Gastrocnemius medialis (tissue), 4 donors: ENCODE measurements around the gene NDUFS1. TPM values are rescaled to one million over a fixed set of nuclear protein-coding genes. Genes with fewer than 3 reads are reported as not detected.

Source experiments
- ATAC-seq, 2 donors: fragments of 150-250 bp; one replicate each; pipeline ENCODE4 v1.9.1; 2016
- DNase-seq, 2 donors: peaks; one replicate each; pipeline ENCODE4 v3.0.0-alpha.2; 2019
- H3K27ac ChIP-seq, 4 donors: fragments of 200-600 bp; sonication (generic); 1 replicate in 1 of 4; 2 replicates in 3 of 4; pipeline ENCODE4 v1.5.1; 2016 to 2018; ENCODE audit warnings: mild to moderate bottlenecking in 2 of 4, moderate library complexity in 1 of 4
- H3K27me3 ChIP-seq, 3 donors: fragments of 200-600 bp; sonication (generic) in 2 of 3; 1 replicate in 1 of 3; 2 replicates in 2 of 3; pipeline versions ENCODE4 v1.5.1 to v1.6.0; 2016 to 2019; ENCODE audit warnings: mild to moderate bottlenecking in 1 of 3, moderate library complexity in 1 of 3
- H3K36me3 ChIP-seq, 2 donors: fragments of 200-600 bp; sonication (generic) in 1 of 2; one replicate each; pipeline ENCODE4 v1.5.1; 2017 to 2018
- H3K4me1 ChIP-seq, 2 donors: fragments of 200-600 bp; sonication (generic) in 1 of 2; one replicate each; pipeline ENCODE4 v1.5.1; 2016 to 2017; ENCODE audit warnings: mild to moderate bottlenecking in 2 of 2
- H3K4me3 ChIP-seq, 4 donors: fragments of 200-600 bp; sonication (generic) in 3 of 4; 1 replicate in 1 of 4; 2 replicates in 3 of 4; pipeline ENCODE4 v1.5.1; 2016 to 2019; ENCODE audit warnings: mild to moderate bottlenecking in 2 of 4
- H3K9me3 ChIP-seq, 3 donors: fragments of 200-600 bp; sonication (generic) in 2 of 3; 1 replicate in 1 of 3; 2 replicates in 2 of 3; pipeline ENCODE4 v1.5.1; 2016 to 2019
- CTCF ChIP-seq, 5 experiments: fragments of 450-650 bp in 3 of 5; fragments of 200-600 bp in 2 of 5; sonication (generic) in 2 of 5; IDR thresholded peaks in 4 of 5; conservative IDR thresholded peaks in 1 of 5; 1 replicate in 4 of 5; 2 replicates in 1 of 5; pipeline ENCODE4 v1.5.1; 2016 to 2019; ENCODE audit warnings: antibody characterized with exemption in 5 of 5, mild to moderate bottlenecking in 3 of 5, moderate library complexity in 3 of 5
- POLR2A ChIP-seq, 2 donors: fragments of 450-650 bp; IDR thresholded peaks; one replicate each; pipeline ENCODE4 v1.6.1; 2017; ENCODE audit warnings: antibody characterized with exemption in 2 of 2, mild to moderate bottlenecking in 2 of 2, moderate library complexity in 2 of 2
- in situ Hi-C, 4 donors: fragments of 200-750 bp; cut with MboI; loops; one replicate each; pipeline versions ENCODE4 v1.15.0 to v1.8.0; 2017; ENCODE audit warnings: low sequenced_read_pairs in 4 of 4
- intact Hi-C: fragments of 100-400 bp; cut with DNase I; formaldehyde crosslinking; loops from one replicate; pipeline ENCODE4 v1.15.1; 2023; ENCODE audit warnings: low total_unique reads
- total RNA-seq, 4 donors: library from RNA; depleted of rRNA; stranded (reverse); fragments of >200 nt; gene quantifications; one replicate each; pipeline versions ENCODE4 v1.1.0 to v1.2.3, GENCODE V29; 2016

Gene NDUFS1
- total RNA-seq, 4 donors from 2014 or later: 253 to 385 (median 275) TPM

DNA sequence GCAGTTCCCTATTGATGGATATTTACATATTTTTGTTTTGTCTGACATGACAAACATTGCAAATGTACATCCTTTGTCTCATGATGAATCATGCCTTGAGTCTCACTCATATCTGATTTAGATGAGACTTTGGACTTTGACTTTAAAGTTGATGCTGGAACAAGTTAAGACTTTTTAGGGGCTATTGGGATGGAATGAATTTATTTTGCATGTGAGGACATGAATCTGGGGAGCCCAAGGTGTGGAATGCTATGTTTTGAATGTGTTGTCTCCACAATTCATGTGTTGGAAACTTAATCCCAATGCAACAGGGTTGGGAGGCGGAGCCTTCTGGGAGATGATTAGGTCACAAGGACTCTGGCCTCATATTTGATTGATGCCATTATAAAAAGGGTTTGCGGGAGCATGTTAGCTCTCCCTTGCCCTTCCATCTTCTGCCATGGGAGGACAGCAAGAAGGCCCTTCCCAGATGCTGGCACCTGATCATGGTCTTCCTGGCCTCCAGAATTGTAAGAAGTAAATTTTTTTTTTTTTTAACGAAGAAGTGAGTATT, 44.1 kb downstream of the NDUFS1 start:
- ATAC-seq (no peak), DNase-seq (no peak)
- TF ChIP-seq CTCF (IDR thresholded peaks at IDR 0.05 in 4 of 5, conservative IDR thresholded peaks at IDR 0.05 in 1 of 5) (no peak), POLR2A (IDR thresholded peaks at IDR 0.05) (no peak)
- peaks cover under 1 to 31% of the 10 kb centered on the region in 2 donors for H3K36me3 ChIP-seq
- no peak overlapping the region for H3K4me3 ChIP-seq
- H3K9me3 ChIP-seq: no peaks in the 10 kb centered on the region
- intact Hi-C loops (no loop called here), in situ Hi-C loops (no loop called here)
- no peaks in the 10 kb centered on the region for H3K27me3 ChIP-seq
- no peaks in the 10 kb centered on the region for H3K4me1 ChIP-seq
- no peak overlapping the region for H3K27ac ChIP-seq

- intact Hi-C loops (no loop called here), in situ Hi-C loops (no loop called here)
- no peak for ATAC-seq
- H3K36me3 ChIP-seq: peaks cover 0 to 20% of the 10 kb centered on the region in 2 donors
- no peak overlapping the region for H3K27ac ChIP-seq
- H3K9me3 ChIP-seq: no peaks in the 10 kb centered on the region
- no peak overlapping the region for H3K4me3 ChIP-seq
- H3K4me1 ChIP-seq: no peaks in the 10 kb centered on the region
- no peaks in the 10 kb centered on the region for H3K27me3 ChIP-seq
- TF ChIP-seq CTCF (IDR thresholded peaks at IDR 0.05 in 4 of 5, conservative IDR thresholded peaks at IDR 0.05 in 1 of 5): no peak
- TF ChIP-seq POLR2A (IDR thresholded peaks at IDR 0.05): no peak
- DNase-seq: no peak
Measured at GRCh38 chr2:206112846-206113547, 46.2 kb downstream of the NDUFS1 start.

DNA sequence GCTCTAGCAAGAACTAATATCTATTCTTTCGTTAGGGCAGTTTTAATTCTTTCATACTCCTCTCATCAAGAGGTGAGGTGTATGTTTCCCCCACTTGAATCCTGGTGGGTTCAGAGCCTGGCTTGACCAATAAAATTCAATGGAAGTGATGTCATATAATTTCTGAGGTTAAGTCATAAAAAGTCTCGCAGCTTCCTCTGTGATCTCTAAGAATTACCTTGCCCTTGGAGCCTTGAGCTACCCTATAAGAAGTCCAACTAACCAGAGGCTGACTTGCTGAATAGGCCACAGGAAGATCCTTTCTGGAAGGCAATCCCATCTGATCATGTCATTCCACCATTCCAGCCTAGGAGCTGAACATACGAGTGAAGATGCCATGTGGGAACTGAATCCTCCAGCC, 47.1 kb downstream of the NDUFS1 start:
- DNase-seq (no peak), ATAC-seq (no peak)
- Histone ChIP-seq H3K4me1 (no peaks in the 10 kb centered on the region), H3K27me3 (no peaks in the 10 kb centered on the region), H3K9me3 (no peaks in the 10 kb centered on the region), H3K4me3 (no peak overlapping the region), H3K27ac (no peak overlapping the region), H3K36me3 (peaks cover 0 to 14% of the 10 kb centered on the region in 2 donors)
- in situ Hi-C loops: no loop called here
- intact Hi-C loops: no loop called here
- TF ChIP-seq POLR2A (IDR thresholded peaks at IDR 0.05): no peak
- no peak for TF ChIP-seq CTCF (IDR thresholded peaks at IDR 0.05 in 4 of 5, conservative IDR thresholded peaks at IDR 0.05 in 1 of 5)

DNA sequence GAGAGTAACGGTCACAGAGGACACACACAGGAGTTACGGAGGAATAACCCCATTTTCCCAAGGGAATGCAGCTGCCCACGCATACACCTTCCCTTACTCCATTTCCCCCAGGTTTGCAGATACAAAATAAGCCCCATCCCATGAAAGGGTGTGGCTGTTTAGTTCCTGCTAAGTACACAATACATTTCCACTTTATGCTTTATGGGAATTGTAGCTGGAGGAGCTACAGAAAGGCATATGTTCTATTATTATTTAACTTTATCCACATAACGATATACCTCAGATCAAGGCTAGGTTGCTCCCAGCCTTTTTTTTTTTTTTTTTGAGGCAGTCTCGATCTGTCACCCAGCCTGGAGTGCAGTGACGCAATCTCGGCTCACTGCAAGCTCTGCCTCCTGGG, 50.5 kb downstream of the NDUFS1 start:
- TF ChIP-seq CTCF (IDR thresholded peaks at IDR 0.05 in 4 of 5, conservative IDR thresholded peaks at IDR 0.05 in 1 of 5): no peak
- TF ChIP-seq POLR2A (IDR thresholded peaks at IDR 0.05): no peak
- H3K4me1 ChIP-seq: no peaks in the 10 kb centered on the region
- H3K36me3 ChIP-seq: peaks cover 0 to 7% of the 10 kb centered on the region in 2 donors
- intact Hi-C loops: no loop called here
- H3K9me3 ChIP-seq: no peaks in the 10 kb centered on the region
- in situ Hi-C loops: no loop called here
- no peaks in the 10 kb centered on the region for H3K27me3 ChIP-seq
- DNase-seq (no peak), ATAC-seq (no peak)
- H3K4me3 ChIP-seq: no peak overlapping the region
- no peak overlapping the region for H3K27ac ChIP-seq
